Measurements from ENCODE around the gene ANXA6.
A peak's percentile ranks its signal among the peaks of the same experiment; 100 is the strongest.

The ANXA6 gene

DNA sequence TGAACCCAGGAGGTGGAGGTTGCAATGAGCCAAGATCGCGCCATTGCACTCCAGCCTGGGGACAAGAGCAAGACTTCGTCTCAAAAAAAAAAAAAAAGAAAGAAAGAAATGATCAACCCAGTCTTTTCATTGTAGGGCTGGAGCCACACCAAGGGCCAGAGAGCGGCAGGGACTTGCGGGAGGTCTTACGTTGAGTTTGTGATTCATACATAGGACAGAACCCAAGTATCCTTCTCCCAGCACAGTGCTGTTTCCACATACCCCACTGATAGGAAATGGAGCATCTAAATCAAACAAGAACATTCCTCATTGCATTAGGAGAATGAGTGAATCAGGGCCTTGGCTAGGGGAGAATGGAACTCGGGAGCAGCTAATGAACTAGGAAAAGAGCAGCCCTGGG is 73.2 kb downstream of the ANXA6 start:
- DNase-seq: no peak

- no peak for DNase-seq
Measured at GRCh38 chr5:151083081-151083676, 74.4 kb downstream of the ANXA6 start.

GRCh38 chr5:151082282-151082902 is 75.2 kb downstream of the ANXA6 start:
- peak in 1 of 58 donors; percentile 14 for DNase-seq

DNA sequence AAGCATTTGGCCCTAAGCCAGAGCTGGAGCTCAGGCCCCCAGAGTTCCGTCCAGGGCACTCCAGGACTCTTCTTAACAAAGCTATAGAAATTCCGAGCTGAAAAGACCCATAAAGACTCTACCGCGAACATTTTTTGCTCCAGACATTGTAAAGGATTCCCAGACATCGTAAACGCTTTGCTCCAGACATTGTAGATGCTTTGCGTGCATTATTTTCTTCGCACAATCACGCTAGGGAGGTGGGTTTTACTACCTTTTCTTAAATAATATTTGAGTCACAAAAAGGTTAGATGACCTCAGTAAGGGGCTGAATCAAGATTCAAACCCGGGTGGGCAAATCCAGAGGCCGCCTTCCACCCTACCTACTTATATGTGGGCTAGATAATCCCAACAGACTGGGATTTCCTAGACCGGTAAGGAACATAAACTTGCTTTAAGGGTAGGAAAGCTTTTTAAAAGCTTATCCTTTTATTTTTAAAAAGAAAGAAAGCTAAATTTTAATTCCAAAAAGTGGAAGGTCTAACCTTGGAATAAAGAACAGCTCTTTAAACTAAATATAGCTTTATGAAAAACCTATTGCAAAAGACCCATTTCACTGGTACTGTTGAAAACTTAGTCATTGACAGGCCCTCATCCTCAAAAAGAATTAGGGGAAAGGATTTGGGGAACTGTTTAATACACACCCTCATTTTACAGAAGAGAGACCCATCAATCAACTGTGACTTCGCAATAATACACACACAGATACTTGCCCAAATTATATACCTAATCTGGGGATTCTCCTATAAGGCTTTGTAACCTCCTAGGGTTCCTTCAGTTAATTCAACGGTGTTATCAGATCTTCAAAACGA is 75.9 kb downstream of the ANXA6 start:
- no peak for DNase-seq

DNA sequence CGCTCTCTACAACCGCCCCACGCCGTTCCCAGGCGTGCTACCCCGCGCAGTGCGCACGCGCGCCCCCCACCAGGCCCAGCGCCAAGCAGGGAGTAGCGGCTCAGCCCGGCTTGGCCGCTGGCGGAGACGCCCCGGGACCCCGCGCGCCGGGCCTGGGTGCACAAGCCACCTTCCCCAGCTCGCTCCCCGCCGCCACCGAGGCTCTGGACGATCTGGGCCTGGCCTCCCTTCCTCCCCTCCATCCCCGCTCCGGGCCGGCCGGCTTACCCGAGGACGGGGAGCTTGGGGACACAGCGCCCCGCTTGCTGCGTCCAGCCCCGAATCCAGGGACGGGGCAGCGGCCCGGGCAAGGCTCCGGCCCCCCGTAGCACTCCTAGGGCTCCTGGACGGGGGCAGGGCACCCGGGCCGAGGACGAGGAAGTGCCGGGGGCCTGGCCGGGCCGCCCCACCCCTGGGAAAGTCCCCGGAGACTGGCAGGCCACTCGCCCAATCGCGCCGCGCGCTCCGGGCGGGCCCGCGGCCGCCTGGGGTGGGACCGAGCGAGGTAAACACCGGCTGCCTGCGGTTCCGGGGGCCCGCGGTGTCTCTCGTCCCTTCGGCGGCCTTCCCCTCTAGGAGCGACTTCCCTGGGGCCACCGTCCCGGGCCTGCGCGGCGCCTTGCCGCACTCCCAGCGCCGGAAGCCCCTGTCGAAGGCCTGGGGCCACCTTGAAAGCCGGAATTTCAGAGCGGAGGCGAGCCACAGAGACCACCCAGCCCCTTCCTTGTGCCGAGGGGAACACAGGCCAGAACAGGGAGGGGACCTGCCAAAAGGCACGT is 76.8 kb downstream of the ANXA6 start, which contains the start of gene TNIP1:
Gene TNIP1 (minus strand): TSS at position 422 of the 818 bp plus-strand sequence. CDS start 15,939 bp downstream, outside the sequence.
- peak; percentile 8 to 92 (median 84) for DNase-seq

DNA sequence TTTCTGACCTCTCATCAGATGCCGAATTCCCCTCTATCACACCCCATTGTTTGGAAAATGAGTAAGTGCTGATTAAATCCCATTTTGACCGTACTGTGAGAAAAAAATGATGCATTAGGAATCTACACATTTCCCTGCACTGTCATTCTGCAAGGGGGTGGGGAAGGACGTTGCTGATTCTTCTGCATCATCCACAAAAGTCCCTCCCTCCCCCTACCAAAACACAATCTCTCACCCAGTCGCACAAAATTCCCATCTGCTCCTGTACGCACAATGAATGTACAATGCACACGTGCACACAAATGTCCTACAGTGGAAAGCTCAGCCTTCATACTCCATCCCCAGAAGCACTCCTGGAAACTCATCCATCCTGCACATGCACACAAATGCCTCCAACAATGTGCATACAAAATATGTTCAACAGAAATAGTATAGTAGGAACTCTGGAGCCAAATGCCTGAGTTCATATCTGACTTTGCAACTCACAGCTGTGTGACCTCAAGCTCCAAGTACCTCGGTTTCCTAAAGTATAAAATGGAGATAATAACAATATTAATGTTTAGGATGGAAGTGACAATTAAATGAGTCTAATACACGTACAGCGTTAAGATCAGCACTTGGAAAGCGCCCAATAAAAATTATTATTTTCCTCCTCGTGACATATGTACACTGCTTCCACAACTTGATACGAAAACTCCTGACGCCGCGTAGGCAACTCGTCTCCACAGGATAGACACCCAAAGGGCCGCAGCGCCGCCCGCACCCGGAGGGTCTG is 77.6 kb downstream of the ANXA6 start:
- DNase-seq: peak in 3 of 58 donors; percentile 6 to 27 (median 23)

- no peak for DNase-seq
Measured at GRCh38 chr5:151078490-151079262, 78.9 kb downstream of the ANXA6 start.

DNA sequence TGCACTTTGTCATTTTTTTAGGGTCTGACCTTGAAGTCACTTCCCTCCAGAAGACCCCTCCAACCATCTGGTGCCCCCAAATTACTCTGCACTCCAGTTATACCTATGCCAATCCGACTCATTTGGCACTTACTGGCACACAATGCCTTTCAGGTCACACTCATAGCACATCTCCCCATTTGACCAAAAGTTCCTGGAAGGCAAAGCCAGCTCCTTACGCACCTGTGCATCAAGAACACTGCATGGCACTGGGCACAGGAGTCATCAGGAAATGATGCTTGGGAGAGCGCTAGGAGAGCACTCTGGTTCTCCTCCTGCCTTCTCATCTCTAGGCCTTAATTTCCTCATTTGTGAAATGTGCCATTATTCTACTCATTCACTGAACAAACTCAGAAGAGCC is 79.6 kb downstream of the ANXA6 start:
- DNase-seq: no peak

- no peak for DNase-seq
Measured at GRCh38 chr5:151077419-151077818, 80.2 kb downstream of the ANXA6 start.

DNA sequence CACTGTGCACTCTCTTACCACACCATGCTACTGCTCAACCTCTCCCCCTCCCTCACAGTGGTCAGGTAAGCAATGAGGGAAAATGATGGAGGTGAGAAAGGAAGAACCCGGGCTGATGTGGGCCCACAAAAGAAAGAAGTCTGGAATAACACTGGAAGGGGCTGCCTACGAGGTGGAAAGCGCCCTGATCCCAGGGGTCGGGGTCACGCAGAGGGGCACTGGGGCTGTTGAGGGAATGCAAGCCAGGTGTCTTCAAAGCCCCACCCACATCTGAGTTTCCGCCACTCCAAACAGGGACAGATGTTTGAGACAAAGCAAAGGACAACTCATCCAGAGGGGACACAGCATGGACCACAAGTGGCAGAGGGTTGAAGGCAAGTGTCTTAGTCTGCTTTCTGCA is 81.0 kb downstream of the ANXA6 start:
- no peak for DNase-seq

DNA sequence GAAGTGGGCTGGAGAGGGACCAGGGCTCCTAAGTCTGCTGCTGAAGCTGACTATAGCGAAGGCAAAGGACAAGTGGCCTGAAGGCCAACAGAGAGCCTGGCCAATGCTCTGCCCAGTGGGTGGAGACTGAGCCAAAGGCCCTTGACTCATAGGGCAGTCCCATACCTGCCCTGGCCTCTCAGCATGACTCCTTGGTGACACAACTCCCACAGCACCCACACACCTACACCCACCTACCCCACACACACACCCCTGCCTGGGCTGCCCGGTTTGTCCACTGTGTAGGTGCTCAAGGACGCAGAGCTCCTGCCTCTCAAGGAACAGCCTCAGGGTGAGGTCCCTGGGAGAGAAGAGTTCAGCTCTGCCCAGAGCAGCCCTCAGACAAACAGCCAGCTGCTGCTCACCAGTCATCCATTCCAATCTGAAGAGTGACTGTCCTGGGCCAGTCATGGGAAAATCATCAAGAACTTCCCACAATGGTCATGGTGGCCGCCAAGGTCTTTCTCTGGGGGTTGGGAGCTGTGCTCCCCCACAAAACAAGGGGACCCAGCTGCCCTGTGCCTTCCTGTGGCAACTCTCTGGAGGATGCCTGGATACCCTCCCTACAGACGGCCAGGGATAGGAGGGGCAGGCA is 81.8 kb downstream of the ANXA6 start:
- no peak for DNase-seq

- no peak for DNase-seq
Measured at GRCh38 chr5:151074557-151074956, 83.0 kb downstream of the ANXA6 start.

DNA sequence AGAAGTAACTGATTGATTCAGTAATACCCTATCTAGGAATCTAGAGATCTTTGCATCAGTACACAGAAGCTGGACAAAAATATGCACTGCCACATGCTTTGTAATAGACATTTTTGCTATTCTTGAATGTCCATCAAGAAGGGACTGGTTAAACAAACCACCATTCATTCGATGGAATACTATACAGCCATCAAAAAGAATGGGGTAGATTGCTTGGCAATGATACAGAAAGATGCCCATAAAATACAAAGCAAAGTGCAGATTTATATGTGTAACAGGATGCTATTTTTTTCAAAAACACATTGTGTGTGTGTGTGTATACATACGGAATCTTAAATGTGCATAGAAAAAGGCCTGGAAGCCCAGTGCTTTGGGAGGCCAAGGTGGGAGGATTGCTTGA is 84.3 kb downstream of the ANXA6 start:
- DNase-seq: no peak

DNA sequence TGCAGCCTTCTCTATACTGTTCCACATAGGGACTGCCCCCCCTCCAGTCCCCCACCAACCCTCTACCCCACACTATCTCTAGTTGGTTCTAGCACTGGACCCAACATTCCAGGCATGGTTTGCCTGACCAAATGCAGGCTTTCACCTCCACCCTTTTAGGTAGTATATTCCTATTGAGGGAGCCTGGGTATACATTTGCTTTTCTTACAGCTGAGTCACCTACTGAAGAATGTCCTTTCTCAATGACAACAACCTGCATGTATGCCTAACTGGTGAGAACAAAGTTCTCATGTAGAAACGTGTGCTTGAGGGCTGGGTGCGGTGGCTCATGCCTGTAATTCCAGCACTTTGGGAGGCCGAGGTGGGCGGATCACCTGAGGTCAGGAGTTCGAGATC is 85.0 kb downstream of the ANXA6 start:
- DNase-seq: no peak

DNA sequence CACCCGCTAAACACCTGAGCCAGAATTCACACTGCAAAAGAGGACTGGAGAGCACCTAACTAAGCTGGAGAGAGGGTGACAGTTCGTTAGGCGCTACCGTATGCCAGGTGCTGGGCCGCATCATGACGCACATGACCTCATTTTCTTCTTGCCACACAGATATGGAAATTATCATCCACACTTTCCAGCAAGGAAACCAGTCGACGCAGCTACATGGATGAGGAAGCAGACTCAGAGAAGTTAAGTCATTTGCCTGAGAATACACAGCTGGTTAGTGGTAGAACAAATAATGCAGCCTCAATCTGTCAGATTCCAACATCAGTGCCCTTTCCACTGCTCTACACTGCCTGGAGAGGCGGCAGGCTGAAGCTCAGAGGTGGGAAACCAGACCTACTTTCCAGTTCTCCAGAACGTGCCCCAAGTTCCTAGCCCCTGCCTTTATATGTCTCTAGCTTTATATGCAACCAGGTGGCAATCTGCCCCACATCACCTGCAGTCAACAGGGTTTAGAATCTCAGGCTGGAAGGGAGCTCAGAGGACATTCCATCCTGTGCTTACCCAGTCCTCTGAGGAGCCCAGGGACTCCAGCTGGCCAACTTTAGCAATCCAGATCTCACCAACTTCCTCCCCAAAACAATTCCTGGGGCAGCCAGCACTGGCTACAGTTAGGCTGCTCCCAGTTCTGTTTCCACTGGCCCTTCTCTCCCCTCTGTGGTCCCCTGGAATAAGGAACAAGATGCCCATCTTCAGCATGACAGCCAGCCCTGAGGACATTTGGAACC is 85.5 kb downstream of the ANXA6 start:
- no peak for DNase-seq

DNA sequence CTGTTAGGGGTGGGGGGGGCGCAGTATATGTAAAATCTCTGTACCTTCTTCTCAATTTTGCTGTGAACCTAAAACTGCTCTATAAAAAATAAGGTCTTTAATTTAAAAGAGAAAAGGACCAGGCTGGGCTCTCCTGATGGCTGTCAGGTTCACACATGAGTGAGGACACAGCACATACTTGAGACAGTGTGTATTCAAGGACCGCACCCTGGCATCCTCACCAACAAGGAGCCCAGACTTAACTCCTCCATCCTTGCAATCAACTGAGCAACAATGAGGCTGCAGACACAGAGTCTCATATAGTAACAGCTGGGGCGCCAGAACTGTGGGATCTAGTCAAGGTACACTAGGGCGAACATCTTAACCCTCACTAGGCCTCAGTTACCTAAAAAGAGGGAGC is 86.6 kb downstream of the ANXA6 start:
- DNase-seq: no peak

- no peak for DNase-seq
Measured at GRCh38 chr5:151070449-151070848, 87.1 kb downstream of the ANXA6 start.

GRCh38 chr5:151068433-151069197 is 89.0 kb downstream of the ANXA6 start:
- no peak for DNase-seq

Measured in anterior cingulate cortex (tissue), 58 donors.